GM21526 (cell line): ENCODE results near the gene RAD51B.
"Not testable (repeated sequence)": the region's sequence is repeated elsewhere in the genome, so short reads cannot be mapped to it uniquely, and the experiment has no call there.

Experiments
- ATAC-seq: cut with Tn5 transposase; IDR thresholded peaks from one replicate; pipeline ENCODE4 v1.9.1; 2021; ENCODE audit warnings: moderate library complexity; ENCODE audit not compliant: unreplicated experiment, low FRiP score

RAD51B gene

GRCh38 chr14:68749487-68750475 is 930.2 kb downstream of the RAD51B start:
- no peak for ATAC-seq

DNA sequence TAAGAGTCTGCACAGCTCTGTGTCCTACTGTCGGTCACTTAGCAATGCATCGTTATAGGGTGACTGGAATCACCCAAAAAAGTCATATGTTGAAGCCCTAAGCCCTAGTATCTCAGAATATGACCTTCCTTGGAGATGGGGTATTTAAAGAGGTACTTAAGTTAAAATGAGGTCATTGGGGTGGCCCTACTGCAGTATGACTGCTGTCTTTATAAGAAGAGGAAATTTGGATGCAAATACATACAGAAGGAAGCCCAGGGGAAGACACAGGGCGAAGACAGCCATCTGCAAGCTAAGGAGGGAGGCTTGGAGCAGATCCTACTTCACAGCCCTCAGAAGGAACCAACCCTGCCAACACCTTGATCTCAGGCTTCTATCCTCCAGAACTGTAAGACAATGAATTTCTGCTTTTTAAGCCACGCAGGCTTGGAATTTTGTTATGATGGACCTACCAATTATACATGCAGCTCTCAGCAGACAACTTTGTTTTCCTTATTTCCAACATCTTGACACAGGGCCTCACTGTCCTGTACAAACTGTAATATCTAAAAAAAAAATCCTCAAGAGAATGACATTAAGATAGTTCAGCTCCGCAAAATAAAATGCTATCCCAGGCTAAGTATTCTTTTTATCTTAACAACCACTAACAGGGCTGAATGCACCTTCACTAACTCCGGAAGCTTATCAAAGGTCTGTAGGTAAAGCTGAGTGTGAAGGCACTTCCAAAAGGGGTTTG is 932.9 kb downstream of the RAD51B start:
- no peak for ATAC-seq

- no peak for ATAC-seq
These were observed 934.1 kb downstream of the RAD51B start for GRCh38 chr14:68753690-68754089.

DNA sequence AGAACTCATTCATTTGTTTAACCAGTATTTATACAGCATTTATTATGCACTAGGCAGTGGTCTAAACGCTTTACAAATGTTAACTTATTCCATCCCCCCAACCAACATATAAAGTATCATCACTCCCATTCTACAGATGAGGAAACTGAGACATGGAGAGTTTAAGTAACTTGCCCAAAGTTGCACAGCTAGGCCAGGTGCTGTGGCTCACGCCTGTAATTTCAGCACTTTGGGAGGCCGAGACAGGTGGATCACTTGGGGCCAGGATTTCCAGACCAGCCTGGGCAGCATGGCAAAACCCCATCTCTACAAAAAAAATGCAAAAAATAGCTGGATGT is 935.4 kb downstream of the RAD51B start:
- no peak for ATAC-seq

GRCh38 chr14:68756000-68756481 is 936.5 kb downstream of the RAD51B start:
- ATAC-seq: no peak

GRCh38 chr14:68756734-68757133 is 937.2 kb downstream of the RAD51B start:
- no peak for ATAC-seq

- no peak for ATAC-seq
These were observed 938.1 kb downstream of the RAD51B start for GRCh38 chr14:68757618-68758081.

DNA sequence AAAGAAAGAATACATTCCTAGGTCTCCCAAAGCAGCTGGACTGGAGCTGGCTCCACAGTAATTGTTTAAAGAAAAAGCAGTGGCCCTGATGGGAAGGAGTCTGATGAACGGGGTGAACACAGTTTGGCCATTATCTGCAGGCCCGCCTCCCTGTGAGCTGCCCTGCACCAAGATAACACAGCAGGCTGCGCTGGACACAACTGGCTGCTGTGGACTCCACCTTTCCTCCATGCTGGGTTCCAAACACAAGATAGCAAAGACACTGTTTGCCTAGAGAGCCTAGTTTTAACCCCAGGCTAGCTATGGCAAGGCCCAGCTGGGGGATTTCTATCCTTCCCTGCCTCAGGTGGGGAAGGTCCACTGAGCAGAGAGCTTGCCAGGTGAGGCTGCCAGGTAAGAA is 938.7 kb downstream of the RAD51B start:
- ATAC-seq: no peak

DNA sequence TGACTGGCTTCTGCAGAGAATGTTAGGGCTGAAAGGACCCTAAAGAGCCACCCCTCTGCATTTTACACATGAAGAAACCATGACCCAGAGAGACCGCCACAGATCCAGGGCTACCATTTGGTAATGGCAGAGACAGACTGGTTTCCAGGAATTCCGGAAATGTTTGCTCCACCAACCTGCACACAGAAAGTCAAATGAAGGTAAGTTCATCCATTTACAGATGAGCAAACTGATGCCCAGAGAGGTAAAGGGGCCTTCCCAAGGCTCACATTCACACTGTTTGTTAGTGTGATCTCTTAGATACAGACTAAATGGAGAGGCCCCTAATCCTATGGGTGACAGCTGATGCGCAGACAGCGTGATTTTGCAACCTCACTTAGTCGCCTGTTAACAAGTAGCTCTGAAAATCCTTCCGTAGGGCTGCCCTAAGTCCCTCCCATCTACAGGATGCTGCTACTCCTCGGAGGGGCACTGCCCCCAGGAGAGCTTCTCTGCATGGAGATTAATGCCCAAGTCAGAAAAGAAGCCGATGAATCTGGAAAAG is 939.5 kb downstream of the RAD51B start:
- no peak for ATAC-seq

- no peak for ATAC-seq
These were observed 940.4 kb downstream of the RAD51B start for GRCh38 chr14:68759937-68760336.

DNA sequence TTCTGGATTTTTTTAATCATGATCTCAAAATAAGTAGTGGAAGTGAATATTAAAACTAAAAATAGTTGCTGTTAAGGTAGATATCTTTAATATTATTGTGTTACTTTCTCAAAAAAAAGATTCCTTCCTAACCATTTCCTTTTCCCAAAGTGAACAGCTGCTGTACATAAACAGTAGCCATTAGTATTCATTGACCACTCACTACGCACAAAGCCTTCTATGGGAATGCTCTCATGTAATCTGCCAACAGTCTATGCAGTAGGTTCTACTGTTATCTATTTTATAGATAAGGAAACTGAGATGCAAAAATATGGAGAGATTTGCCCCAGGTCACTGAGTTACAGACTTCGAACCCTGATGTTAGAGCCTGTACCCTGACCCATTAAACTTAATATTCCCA is 941.2 kb downstream of the RAD51B start:
- ATAC-seq: no peak

DNA sequence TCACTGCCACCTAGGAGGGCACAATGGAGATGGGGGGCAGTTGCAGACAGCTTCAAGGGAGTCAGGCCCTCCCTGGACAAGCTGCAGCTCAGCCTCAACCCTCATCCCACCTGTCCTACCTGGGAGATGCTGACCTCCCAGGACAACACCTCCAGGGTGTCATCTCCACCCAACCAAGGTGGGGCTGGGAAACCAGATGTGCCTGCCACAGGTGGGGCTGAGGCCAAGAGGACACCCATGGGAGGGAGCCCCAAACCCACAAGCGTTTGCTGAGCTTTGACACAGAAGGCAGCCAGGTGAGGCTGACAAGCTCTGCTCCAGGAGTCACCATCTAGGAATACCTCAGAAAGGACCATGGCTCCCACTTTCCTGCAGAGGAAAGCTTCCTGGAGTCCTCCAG is 941.8 kb downstream of the RAD51B start:
- ATAC-seq: no peak

- no peak for ATAC-seq
These were observed 943.6 kb downstream of the RAD51B start for GRCh38 chr14:68762953-68763764.

DNA sequence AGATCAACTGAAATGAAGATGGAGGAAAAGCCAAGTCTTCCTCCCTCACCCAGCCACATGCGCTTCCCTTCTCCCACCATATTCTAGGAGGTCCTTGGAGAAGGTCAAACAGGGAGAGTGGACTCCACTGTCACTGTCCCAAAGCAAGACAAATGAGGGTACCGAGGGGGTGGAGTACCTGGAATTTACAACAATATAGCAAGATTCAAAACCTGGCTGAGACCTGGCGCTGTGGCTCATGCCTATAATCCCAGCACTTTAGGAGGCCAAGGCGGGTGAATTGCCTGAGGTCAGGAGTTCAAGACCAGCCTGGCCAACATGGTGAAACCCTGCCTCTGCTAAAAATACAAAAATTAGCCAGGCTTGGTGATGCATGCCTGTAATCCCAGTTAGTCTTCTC is 944.3 kb downstream of the RAD51B start:
- ATAC-seq: not testable (repeated sequence)

DNA sequence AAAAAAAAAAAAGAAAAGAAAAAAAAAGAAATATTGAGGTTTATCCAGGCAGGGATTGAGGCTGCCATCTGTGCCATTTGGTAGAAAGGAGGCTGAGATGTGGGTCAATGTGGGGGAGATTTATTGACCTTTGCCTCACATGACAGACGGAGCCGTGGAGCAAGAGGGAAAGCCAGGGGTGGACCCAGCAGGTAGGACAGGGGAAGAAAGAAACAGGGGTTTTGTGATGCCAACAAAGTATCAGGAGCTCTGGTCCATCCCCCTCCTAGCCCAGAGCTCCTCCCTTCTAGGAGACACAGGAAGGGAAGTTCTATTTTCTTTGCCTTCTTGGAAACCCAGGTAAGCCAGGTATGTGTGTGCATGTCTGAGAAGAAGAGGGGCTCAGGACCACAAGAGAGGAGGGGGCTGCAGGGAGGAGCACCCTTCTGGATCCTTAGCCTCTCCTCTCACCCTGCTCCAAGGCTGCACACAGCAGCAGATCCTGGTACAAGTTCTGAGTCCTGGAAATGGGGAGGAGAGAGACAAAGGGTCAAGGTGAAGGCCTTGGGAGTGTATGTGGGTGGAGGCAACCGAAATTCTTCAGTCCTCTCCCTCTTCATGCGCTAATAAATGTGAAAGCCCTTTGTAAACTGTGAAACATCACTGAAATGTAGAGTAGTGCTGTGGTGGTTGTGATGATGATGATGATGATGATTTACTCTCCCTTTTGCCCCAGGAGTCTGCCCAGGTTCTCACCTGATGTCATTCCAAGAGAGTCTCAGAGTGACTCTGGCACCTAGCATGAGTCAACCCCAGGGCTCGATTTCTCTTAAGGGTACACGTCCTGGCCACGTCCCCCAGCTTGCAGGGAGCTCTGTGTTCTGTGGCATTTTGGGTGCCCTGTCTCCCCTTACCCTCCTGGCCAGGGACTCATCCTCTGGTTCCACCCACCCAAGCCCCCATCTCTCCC is 947.0 kb downstream of the RAD51B start:
- ATAC-seq: no peak

DNA sequence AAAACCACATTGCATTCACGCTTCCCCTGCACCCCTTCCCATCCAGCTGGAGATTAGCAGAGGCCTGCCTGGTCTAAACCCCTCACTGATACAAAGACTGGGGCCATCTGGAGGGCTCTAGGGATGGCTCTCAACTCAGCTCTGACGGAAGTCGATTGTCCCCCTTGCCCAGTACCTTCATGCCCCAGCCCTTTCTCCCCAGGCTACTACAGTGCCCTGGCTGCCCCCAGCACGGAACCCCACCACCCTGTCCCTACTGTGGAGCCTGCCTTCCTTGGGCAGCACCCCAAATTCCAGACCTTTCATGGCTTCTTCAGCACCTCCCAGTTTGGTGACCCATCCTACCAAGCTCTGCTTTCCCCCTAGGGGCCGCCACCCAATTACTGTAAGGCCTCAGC is 947.7 kb downstream of the RAD51B start:
- ATAC-seq: no peak

GRCh38 chr14:68768316-68768715 is 948.7 kb downstream of the RAD51B start:
- no peak for ATAC-seq

GRCh38 chr14:68770051-68770450 is 950.5 kb downstream of the RAD51B start:
- no peak for ATAC-seq

GRCh38 chr14:68770553-68771286 is 951.1 kb downstream of the RAD51B start:
- ATAC-seq: no peak
